H9 (cell line): ENCODE data around the gene LSM3. TPM values are rescaled to one million over a fixed set of nuclear protein-coding genes. Genes with fewer than 3 reads are reported as not detected.

Experiments used
- DNase-seq: peaks from one replicate; pipeline ENCODE4 v3.0.0-alpha.2; 2017
- H2AFZ ChIP-seq: one replicate; pipeline ENCODE4 v1.6.1; 2013; ENCODE audit warnings: mild to moderate bottlenecking, low read length, control low read depth, moderate library complexity
- H2AK5ac ChIP-seq: 2 replicates; pipeline ENCODE4 v1.6.1; 2013; ENCODE audit warnings: low read length, control low read depth, mixed read lengths; ENCODE audit not compliant: insufficient read length
- H2BK120ac ChIP-seq: one replicate; pipeline ENCODE4 v1.6.1; 2013; ENCODE audit warnings: low read depth, mild to moderate bottlenecking, low read length, control low read depth, inconsistent platforms; ENCODE audit not compliant: poor library complexity, severe bottlenecking
- H2BK12ac ChIP-seq: 2 replicates; pipeline ENCODE4 v1.6.1; 2013; ENCODE audit warnings: low read length, control low read depth, mixed read lengths, low read depth; ENCODE audit not compliant: insufficient read length
- H2BK15ac ChIP-seq: 2 replicates; pipeline ENCODE4 v1.6.1; 2013; ENCODE audit warnings: low read depth, low read length, control low read depth
- H2BK20ac ChIP-seq: one replicate; pipeline ENCODE4 v1.6.1; 2013; ENCODE audit warnings: low read depth, mild to moderate bottlenecking, low read length, control low read depth, inconsistent platforms; ENCODE audit not compliant: poor library complexity, severe bottlenecking
- H2BK5ac ChIP-seq: 2 replicates; pipeline ENCODE4 v1.6.1; 2013; ENCODE audit warnings: low read length, control low read depth, mixed read lengths; ENCODE audit not compliant: insufficient read length
- H3K14ac ChIP-seq: 2 replicates; pipeline ENCODE4 v1.6.1; 2013; ENCODE audit warnings: low read length, control low read depth; ENCODE audit not compliant: insufficient read depth
- H3K18ac ChIP-seq: 2 replicates; pipeline ENCODE4 v1.6.1; 2013; ENCODE audit warnings: low read depth, mild to moderate bottlenecking, mixed read lengths, low read length, control low read depth; ENCODE audit not compliant: insufficient read length
- H3K23ac ChIP-seq: 2 replicates; pipeline ENCODE4 v1.6.1; 2013; ENCODE audit warnings: low read length, control low read depth, mixed read lengths, low read depth; ENCODE audit not compliant: insufficient read length
- H3K23me2 ChIP-seq: 2 replicates; pipeline ENCODE4 v1.6.1; 2013; ENCODE audit warnings: low read depth, mild to moderate bottlenecking, mixed read lengths, low read length, control low read depth; ENCODE audit not compliant: insufficient read length, poor library complexity, severe bottlenecking
- H3K27ac ChIP-seq: 2 replicates; pipeline ENCODE4 v1.5.1; 2013; ENCODE audit warnings: low read length, control low read depth, mixed read lengths, low read depth; ENCODE audit not compliant: insufficient read length
- H3K27me3 ChIP-seq: 2 replicates; pipeline ENCODE4 v1.6.1; 2013; ENCODE audit warnings: low read length, control low read depth, inconsistent platforms; ENCODE audit not compliant: insufficient read depth
- H3K4ac ChIP-seq: 2 replicates; pipeline ENCODE4 v1.6.1; 2013; ENCODE audit warnings: low read depth, mild to moderate bottlenecking, control low read depth, inconsistent platforms, low read length, moderate library complexity
- H3K4me1 ChIP-seq: 2 replicates; pipeline ENCODE4 v1.6.1; 2013; ENCODE audit warnings: low read length, control low read depth, inconsistent platforms; ENCODE audit not compliant: insufficient read depth
- H3K4me2 ChIP-seq: 2 replicates; pipeline ENCODE4 v1.6.1; 2013; ENCODE audit warnings: low read length, control low read depth, mixed read lengths; ENCODE audit not compliant: insufficient read length, insufficient read depth
- H3K56ac ChIP-seq: 2 replicates; pipeline ENCODE4 v1.6.1; 2013; ENCODE audit warnings: low read depth, mild to moderate bottlenecking, mixed read lengths, low read length, control low read depth; ENCODE audit not compliant: insufficient read length
- H3K79me1 ChIP-seq: 2 replicates; pipeline ENCODE4 v1.6.1; 2013; ENCODE audit warnings: low read depth, mild to moderate bottlenecking, moderate library complexity, low read length, control low read depth, inconsistent platforms; ENCODE audit not compliant: insufficient read depth, poor library complexity, severe bottlenecking
- H3K79me2 ChIP-seq: 2 replicates; pipeline ENCODE4 v1.6.1; 2013; ENCODE audit warnings: low read length, control low read depth, inconsistent platforms; ENCODE audit not compliant: insufficient read depth
- H3K9ac ChIP-seq: 2 replicates; pipeline ENCODE4 v1.6.1; 2013; ENCODE audit warnings: low read length, control low read depth, mixed read lengths; ENCODE audit not compliant: insufficient read length; ENCODE audit errors: extremely low read depth
- H3K9me3 ChIP-seq: one replicate; pipeline ENCODE4 v1.6.1; 2013; ENCODE audit warnings: low read depth, low read length, inconsistent platforms; ENCODE audit not compliant: control insufficient read depth
- H3T11ph ChIP-seq: one replicate; pipeline ENCODE4 v1.6.1; 2013; ENCODE audit warnings: mild to moderate bottlenecking, low read length, control low read depth, inconsistent platforms
- H4K20me1 ChIP-seq: one replicate; pipeline ENCODE4 v1.6.1; 2013; ENCODE audit not compliant: control insufficient read depth, insufficient read length, insufficient read depth
- H4K5ac ChIP-seq: 2 replicates; pipeline ENCODE4 v1.6.1; 2013; ENCODE audit warnings: low read depth, mild to moderate bottlenecking, mixed read lengths, low read length, control low read depth; ENCODE audit not compliant: insufficient read length
- H4K8ac ChIP-seq: replicated peaks from 2 replicates; pipeline ENCODE4 v1.6.1; 2013; ENCODE audit warnings: low read length, control low read depth, mixed read lengths, low read depth; ENCODE audit not compliant: insufficient read length
- H4K91ac ChIP-seq: 2 replicates; pipeline ENCODE4 v1.6.1; 2013; ENCODE audit warnings: low read depth, mild to moderate bottlenecking, moderate library complexity, mixed read lengths, low read length, control low read depth; ENCODE audit not compliant: insufficient read length
- H3K27ac Mint-ChIP-seq, 3 experiments: 2 replicates in 2 of 3; 3 replicates in 1 of 3; pipeline ENCODE4 v1.8.0; 2020 to 2021; ENCODE audit warnings: mixed read lengths in 3 of 3, mild to moderate bottlenecking in 1 of 3, moderate library complexity in 1 of 3
- H3K27me3 Mint-ChIP-seq: 2 replicates; pipeline ENCODE4 v1.8.0; 2021; ENCODE audit warnings: low read depth, mild to moderate bottlenecking, moderate library complexity, mixed read lengths
- H3K36me3 Mint-ChIP-seq, 3 experiments: 2 replicates in 2 of 3; 3 replicates in 1 of 3; pipeline ENCODE4 v1.8.0; 2020 to 2021; ENCODE audit warnings: low read depth in 3 of 3, mixed read lengths in 3 of 3; ENCODE audit not compliant: insufficient read depth in 1 of 3
- H3K4me1 Mint-ChIP-seq, 2 experiments: 2 replicates each; pipeline ENCODE4 v1.8.0; 2020; ENCODE audit warnings: mixed read lengths in 2 of 2
- H3K4me3 Mint-ChIP-seq, 2 experiments: 2 replicates in 1 of 2; 3 replicates in 1 of 2; pipeline ENCODE4 v1.8.0; 2020 to 2021; ENCODE audit warnings: mild to moderate bottlenecking in 2 of 2, mixed read lengths in 2 of 2, moderate library complexity in 1 of 2
- H3K9me3 Mint-ChIP-seq, 2 experiments: 2 replicates in 1 of 2; 3 replicates in 1 of 2; pipeline ENCODE4 v1.8.0; 2020; ENCODE audit warnings: mild to moderate bottlenecking in 2 of 2, mixed read lengths in 2 of 2, moderate library complexity in 1 of 2
- WGBS: extraction: QIAGEN DNeasy Blood & Tissue Kit; methylation state at CpG from one replicate; pipeline ENCODE4 v1.1.7; 2013; ENCODE audit warnings: missing lambda C conversion rate, low lambda C conversion rate, mixed read lengths; ENCODE audit not compliant: insufficient read length; ENCODE audit errors: extremely low coverage; 5-methylcytosine and 5-hydroxymethylcytosine counted together
- total RNA-seq: library from RNA; stranded (reverse); gene quantifications from 2 replicates; pipeline ENCODE4 v1.2.1, GENCODE V29; 2021
- TF ChIP-seq, protein P1 (sequence below): fragments of 200-600 bp; sonication (generic); conservative IDR thresholded peaks from 3 replicates; pipeline ENCODE4 v1.8.0; 2021; ENCODE audit warnings: antibody characterized with exemption, mild to moderate bottlenecking

LSM3 gene
- total RNA-seq, 1 experiment from 2014 or later = 24.4 TPM

DNA sequence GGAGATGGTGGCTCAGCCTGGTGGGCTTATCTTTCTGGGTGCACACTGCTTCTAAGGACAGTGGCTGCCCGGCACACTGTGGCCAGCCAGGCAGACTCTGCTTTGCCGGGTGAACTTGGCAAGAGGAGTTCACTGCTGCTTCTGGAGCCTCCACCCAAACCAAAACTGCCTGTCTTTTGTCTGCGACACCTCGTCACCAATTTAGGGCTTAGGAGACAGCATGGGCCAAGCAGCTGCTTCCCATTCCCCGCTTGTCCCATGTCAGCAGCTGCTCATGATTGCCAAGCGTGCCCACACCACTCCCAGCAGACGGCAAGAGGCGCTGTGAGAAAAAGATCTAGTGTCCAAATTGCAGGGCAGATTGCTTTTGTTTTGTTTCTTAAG, 57.3 kb downstream of the LSM3 start:
- H3K4me1 ChIP-seq = no peaks in the 10 kb centered on the region
- TF ChIP-seq, protein P1, sequence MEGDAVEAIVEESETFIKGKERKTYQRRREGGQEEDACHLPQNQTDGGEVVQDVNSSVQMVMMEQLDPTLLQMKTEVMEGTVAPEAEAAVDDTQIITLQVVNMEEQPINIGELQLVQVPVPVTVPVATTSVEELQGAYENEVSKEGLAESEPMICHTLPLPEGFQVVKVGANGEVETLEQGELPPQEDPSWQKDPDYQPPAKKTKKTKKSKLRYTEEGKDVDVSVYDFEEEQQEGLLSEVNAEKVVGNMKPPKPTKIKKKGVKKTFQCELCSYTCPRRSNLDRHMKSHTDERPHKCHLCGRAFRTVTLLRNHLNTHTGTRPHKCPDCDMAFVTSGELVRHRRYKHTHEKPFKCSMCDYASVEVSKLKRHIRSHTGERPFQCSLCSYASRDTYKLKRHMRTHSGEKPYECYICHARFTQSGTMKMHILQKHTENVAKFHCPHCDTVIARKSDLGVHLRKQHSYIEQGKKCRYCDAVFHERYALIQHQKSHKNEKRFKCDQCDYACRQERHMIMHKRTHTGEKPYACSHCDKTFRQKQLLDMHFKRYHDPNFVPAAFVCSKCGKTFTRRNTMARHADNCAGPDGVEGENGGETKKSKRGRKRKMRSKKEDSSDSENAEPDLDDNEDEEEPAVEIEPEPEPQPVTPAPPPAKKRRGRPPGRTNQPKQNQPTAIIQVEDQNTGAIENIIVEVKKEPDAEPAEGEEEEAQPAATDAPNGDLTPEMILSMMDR = no peak
- H3K4me2 ChIP-seq = no peak overlapping the region
- H2BK5ac ChIP-seq = no peak overlapping the region
- no peak overlapping the region for H3K23ac ChIP-seq
- H2AK5ac ChIP-seq = no peak overlapping the region
- no peak overlapping the region; a peak in 1 of 7 replicates for H3K27ac Mint-ChIP-seq
- peaks cover 6% of the 10 kb centered on the region for H3K9me3 ChIP-seq
- no peak overlapping the region for H3K27ac ChIP-seq
- no peak overlapping the region for H2BK20ac ChIP-seq
- H4K8ac ChIP-seq = no peak overlapping the region
- no peak overlapping the region for H3K4ac ChIP-seq
- no peak overlapping the region for H2AFZ ChIP-seq
- H3K4me1 Mint-ChIP-seq = peaks cover 0 to 4% of the 10 kb centered on the region in 2 experiments; a peak in 2 of 4 replicates
- no peaks in the 10 kb centered on the region for H4K20me1 ChIP-seq
- H2BK15ac ChIP-seq = no peak overlapping the region
- H2BK12ac ChIP-seq = no peak overlapping the region
- H2BK120ac ChIP-seq = no peak overlapping the region
- H3K4me3 Mint-ChIP-seq = no peak overlapping the region
- H3K18ac ChIP-seq = no peak overlapping the region
- no peaks in the 10 kb centered on the region for H3K79me1 ChIP-seq
- no CpG with 5 or more reads among the region's 8 CpGs for WGBS
- H3K27me3 ChIP-seq = no peaks in the 10 kb centered on the region; the same call in 1 of the 2 replicates
- no peaks in the 10 kb centered on the region for H3K23me2 ChIP-seq
- H3K56ac ChIP-seq = no peak overlapping the region
- peaks cover 7 to 8% of the 10 kb centered on the region in 2 experiments for H3K9me3 Mint-ChIP-seq
- H4K5ac ChIP-seq = no peak overlapping the region
- H3K79me2 ChIP-seq = no peaks in the 10 kb centered on the region
- DNase-seq = no peak
- H3K9ac ChIP-seq = no peak overlapping the region
- H3T11ph ChIP-seq = no peak overlapping the region
- H3K36me3 Mint-ChIP-seq = peaks cover 2 to 5% (median 2%) of the 10 kb centered on the region in 3 experiments; a peak in 3 of 7 replicates
- no peak overlapping the region for H4K91ac ChIP-seq
- H3K27me3 Mint-ChIP-seq = peaks cover 28% of the 10 kb centered on the region
- H3K14ac ChIP-seq = no peak overlapping the region
